22Rv1 (cell line): ENCODE measurements around the gene ALPI.

ENCODE experiments used
- CTCF ChIP-seq: fragments of 450-650 bp; IDR thresholded peaks from 2 replicates; pipeline ENCODE4 v1.5.1; 2017; ENCODE audit warnings: mild to moderate bottlenecking
- ZFX ChIP-seq: fragments of 450-650 bp; IDR thresholded peaks from 2 replicates; pipeline ENCODE4 v1.6.1; 2017; ENCODE audit warnings: antibody characterized with exemption, borderline replicate concordance

- no peak for TF ChIP-seq CTCF
- no peak for TF ChIP-seq ZFX
Observed at GRCh38 chr2:232482301-232483238, 26.6 kb downstream of the ALPI start.
